ENCODE data around the gene SHOC2.

GRCh38 chr10:110995301-110995700 lies 75.9 kb downstream of the SHOC2 start:
- TF ChIP-seq EZH2 (IDR thresholded peaks at IDR 0.05; ENCODE audit: borderline replicate concordance, low read length) (no peak), CTCF (IDR thresholded peaks at IDR 0.05; ENCODE audit: low read length) (no peak)

Measured in OCI-LY1 (cell line).